CD4-positive, alpha-beta T cell (primary cell): Measurements from ENCODE around the gene ITPKB. TPM values are rescaled to one million over a fixed set of nuclear protein-coding genes. Genes with fewer than 3 reads are reported as not detected.

Experiments used
- ATAC-seq: fragments of 200-7000 bp; cut with Tn5 transposase; one replicate; pipeline ENCODE4 v1.10.0; 2022; ENCODE audit warnings: mild to moderate bottlenecking; ENCODE audit not compliant: poor library complexity
- CTCF ChIA-PET: fragments of 350-600 bp; sonication (Branson Sonifier 250); formaldehyde crosslinking; loops from one replicate; lab custom pipeline; 2021; ENCODE audit warnings: antibody characterized with exemption, inconsistent platforms; lab: Charles Lee
- POLR2A ChIA-PET: fragments of 350-600 bp; sonication (Branson Sonifier 250); formaldehyde crosslinking; loops from one replicate; lab custom pipeline; 2021; ENCODE audit warnings: antibody characterized with exemption, inconsistent platforms; lab: Charles Lee
- DNase-seq, 14 experiments: peaks; one replicate each; pipeline ENCODE4 v3.0.0-alpha.2; 2013 to 2020; ENCODE audit warnings: mixed read lengths in 2 of 14
- H3K27ac ChIP-seq, 2 donors: one replicate each; pipeline versions ENCODE4 v1.5.1 to v1.7.0; 2013; ENCODE audit warnings: low read length in 2 of 2, low read depth in 1 of 2, mild to moderate bottlenecking in 1 of 2
- H3K27me3 ChIP-seq, 2 experiments: 1 replicate in 1 of 2; 2 replicates in 1 of 2; pipeline versions ENCODE4 v1.6.1 to v1.7.0; 2013; ENCODE audit warnings: low read length in 2 of 2, control low read depth in 1 of 2, mild to moderate bottlenecking in 1 of 2, moderate library complexity in 1 of 2; ENCODE audit not compliant: insufficient read depth in 2 of 2, control insufficient read depth in 1 of 2
- H3K36me3 ChIP-seq: one replicate; pipeline ENCODE4 v1.6.1; 2013; ENCODE audit warnings: low read length, control low read depth; ENCODE audit not compliant: insufficient read depth
- H3K4me1 ChIP-seq: one replicate; pipeline ENCODE4 v1.6.1; 2013; ENCODE audit warnings: low read length, control low read depth; ENCODE audit not compliant: insufficient read depth
- H3K4me3 ChIP-seq: one replicate; pipeline ENCODE4 v1.5.1; 2013; ENCODE audit warnings: mild to moderate bottlenecking, low read length, moderate library complexity
- H3K9me3 ChIP-seq, 2 experiments: 1 replicate in 1 of 2; 2 replicates in 1 of 2; pipeline versions ENCODE4 v1.6.1 to v1.7.0; 2013; ENCODE audit warnings: low read length in 2 of 2, mild to moderate bottlenecking in 2 of 2, control low read depth in 1 of 2, moderate library complexity in 1 of 2; ENCODE audit not compliant: control insufficient read depth in 1 of 2, insufficient read depth in 1 of 2
- H3K27ac Mint-ChIP-seq: one replicate; pipeline ENCODE4 v1.8.0; 2020; ENCODE audit warnings: mixed read lengths
- H3K27me3 Mint-ChIP-seq: one replicate; pipeline ENCODE4 v1.8.0; 2021; ENCODE audit warnings: mixed read lengths
- H3K36me3 Mint-ChIP-seq: one replicate; pipeline ENCODE4 v1.8.0; 2021; ENCODE audit warnings: low read depth, mixed read lengths
- H3K4me1 Mint-ChIP-seq: one replicate; pipeline ENCODE4 v1.8.0; 2021; ENCODE audit warnings: low read depth, mixed read lengths
- H3K4me3 Mint-ChIP-seq: one replicate; pipeline ENCODE4 v1.8.0; 2020; ENCODE audit warnings: mild to moderate bottlenecking, mixed read lengths
- H3K9me3 Mint-ChIP-seq: one replicate; pipeline ENCODE4 v1.8.0; 2020; ENCODE audit warnings: mixed read lengths
- intact Hi-C, 2 experiments: fragments of 100-400 bp; cut with DNase I in 1 of 2; cut with micrococcal nuclease in 1 of 2; formaldehyde crosslinking; loops; one replicate each; pipeline versions ENCODE4 v1.15.1 to v1.9.0; 2023 to 2025; cut with DNase I, micrococcal nuclease
- total RNA-seq, 174 experiments: library from RNA in 2 of 174; stranded (reverse) in 2 of 174; gene quantifications; one replicate each; pipeline ENCODE4 v1.2.3 and lab custom pipeline; 2021 to 2026
- TF ChIP-seq, protein P1 (sequence below): fragments of 200-600 bp; IDR thresholded peaks from one replicate; pipeline ENCODE4 v1.8.0; 2022; ENCODE audit warnings: antibody characterized with exemption, mild to moderate bottlenecking

The ITPKB gene
- total RNA-seq, 2 experiments from 2014 or later, result 565 to 583 TPM

DNA sequence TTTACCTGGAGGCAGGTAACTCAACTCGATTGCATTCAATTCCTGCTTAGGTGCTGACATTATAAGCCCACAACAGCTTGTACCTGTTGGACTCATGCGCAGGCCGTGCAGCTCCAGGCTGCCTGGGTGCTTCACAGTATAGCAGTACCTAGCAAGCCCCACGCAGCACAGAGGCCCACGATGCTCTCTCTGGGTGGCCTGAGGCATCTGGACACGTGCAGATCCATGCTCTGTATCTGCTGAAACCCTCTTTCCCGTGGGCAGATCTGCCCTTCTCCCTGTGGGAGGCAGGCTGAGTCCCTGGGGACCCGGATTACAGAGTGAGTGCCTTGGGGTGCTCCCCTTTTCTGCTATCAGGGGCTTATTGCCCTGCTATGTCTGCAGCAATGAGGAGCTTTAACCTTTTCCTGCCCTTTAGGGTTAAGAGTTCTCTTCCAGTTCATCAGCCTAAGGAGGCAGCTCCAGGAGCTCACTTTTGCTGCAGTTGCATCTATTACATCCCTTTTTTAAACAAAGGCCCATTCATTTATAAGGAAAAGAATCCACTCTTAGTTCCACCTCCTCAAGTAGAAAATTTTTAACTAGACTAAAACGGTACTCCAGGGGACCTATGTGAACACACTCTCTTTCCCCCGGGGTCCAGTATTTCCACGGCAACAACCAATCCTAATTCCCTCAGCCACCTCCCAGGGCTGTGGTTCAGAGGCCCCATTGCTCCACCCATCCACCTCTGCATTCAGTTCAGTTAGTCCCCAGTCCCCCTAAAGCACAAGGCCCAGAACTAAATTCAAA, 19.3 kb downstream of the ITPKB start:
- DNase-seq (no peak), ATAC-seq (no peak)
- no peaks in the 10 kb centered on the region for H3K9me3 Mint-ChIP-seq
- Histone ChIP-seq H3K4me3 (no peak overlapping the region), H3K9me3 (no peaks in the 10 kb centered on the region), H3K27me3 (no peaks in the 10 kb centered on the region), H3K4me1 (peaks cover 88% of the 10 kb centered on the region), H3K27ac (peak overlapping the region; percentile 4 to 35), H3K36me3 (peaks cover 51% of the 10 kb centered on the region)
- no peaks in the 10 kb centered on the region for H3K27me3 Mint-ChIP-seq
- ChIA-PET CTCF (interaction anchor here (1.1 kb wide), 1 partner anchor 94 kb away, joined by 3 read pairs; no protein-coding TSS in a partner anchor), POLR2A (interaction anchor here (0.6 to 1.4 kb wide), 3 partner anchors 13 to 77 kb away, joined by 3 to 4 read pairs (median 3); partner anchors contain the start of gene ITPKB)
- peak overlapping the region; percentile 75 for H3K4me3 Mint-ChIP-seq
- peaks cover 96% of the 10 kb centered on the region for H3K4me1 Mint-ChIP-seq
- H3K36me3 Mint-ChIP-seq, result peaks cover 88% of the 10 kb centered on the region
- peak overlapping the region; percentile 95 for H3K27ac Mint-ChIP-seq
- intact Hi-C loops, result loop anchor here in 1 of 2 experiments (1.0 kb wide), 1 partner anchor 11 kb away; no protein-coding TSS in a partner anchor
- TF ChIP-seq, protein P1, sequence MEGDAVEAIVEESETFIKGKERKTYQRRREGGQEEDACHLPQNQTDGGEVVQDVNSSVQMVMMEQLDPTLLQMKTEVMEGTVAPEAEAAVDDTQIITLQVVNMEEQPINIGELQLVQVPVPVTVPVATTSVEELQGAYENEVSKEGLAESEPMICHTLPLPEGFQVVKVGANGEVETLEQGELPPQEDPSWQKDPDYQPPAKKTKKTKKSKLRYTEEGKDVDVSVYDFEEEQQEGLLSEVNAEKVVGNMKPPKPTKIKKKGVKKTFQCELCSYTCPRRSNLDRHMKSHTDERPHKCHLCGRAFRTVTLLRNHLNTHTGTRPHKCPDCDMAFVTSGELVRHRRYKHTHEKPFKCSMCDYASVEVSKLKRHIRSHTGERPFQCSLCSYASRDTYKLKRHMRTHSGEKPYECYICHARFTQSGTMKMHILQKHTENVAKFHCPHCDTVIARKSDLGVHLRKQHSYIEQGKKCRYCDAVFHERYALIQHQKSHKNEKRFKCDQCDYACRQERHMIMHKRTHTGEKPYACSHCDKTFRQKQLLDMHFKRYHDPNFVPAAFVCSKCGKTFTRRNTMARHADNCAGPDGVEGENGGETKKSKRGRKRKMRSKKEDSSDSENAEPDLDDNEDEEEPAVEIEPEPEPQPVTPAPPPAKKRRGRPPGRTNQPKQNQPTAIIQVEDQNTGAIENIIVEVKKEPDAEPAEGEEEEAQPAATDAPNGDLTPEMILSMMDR, result no peak

DNA sequence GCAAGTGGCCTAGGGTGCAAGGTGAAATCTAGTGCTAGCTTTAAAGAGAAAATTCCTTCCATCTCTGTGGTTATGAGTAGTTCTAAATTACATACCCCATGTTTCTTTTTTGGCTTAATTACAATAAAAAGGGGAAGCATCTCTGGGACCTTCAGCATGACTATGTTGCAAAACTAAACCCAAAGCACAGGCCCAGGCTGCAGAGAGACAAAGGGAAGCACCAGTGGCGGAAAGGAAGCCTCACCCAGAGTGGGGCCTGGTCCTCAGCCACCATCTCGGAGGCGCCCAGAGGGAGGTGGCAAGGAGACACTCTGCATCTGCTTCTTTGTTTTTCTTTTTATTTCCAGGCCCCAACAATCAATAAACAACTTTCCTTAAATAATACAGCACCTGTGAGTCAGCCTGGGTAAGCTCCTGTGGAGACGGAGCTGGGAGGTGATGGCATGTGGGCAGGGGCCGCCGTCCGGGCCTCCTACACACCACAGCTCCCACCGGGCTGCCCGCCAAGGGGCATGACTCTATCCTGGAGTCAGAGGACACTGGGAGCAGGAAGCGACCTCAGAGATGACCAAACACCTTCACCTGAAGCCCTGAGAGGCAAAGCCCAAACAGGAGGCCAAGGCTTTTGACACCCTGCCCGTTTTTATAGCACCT, 21.7 kb downstream of the ITPKB start:
- H3K4me3 ChIP-seq, result no peak overlapping the region
- ATAC-seq, result no peak
- peaks cover 46% of the 10 kb centered on the region for H3K36me3 ChIP-seq
- TF ChIP-seq, protein P1, result no peak
- peaks cover 88% of the 10 kb centered on the region for H3K4me1 ChIP-seq
- Mint-ChIP-seq H3K4me3 (peak overlapping the region; percentile 69), H3K27ac (peak overlapping the region; percentile 95), H3K36me3 (peaks cover 88% of the 10 kb centered on the region), H3K9me3 (no peaks in the 10 kb centered on the region), H3K27me3 (no peaks in the 10 kb centered on the region), H3K4me1 (peaks cover 96% of the 10 kb centered on the region)
- POLR2A ChIA-PET, result interaction anchor here (0.7 to 1.3 kb wide), 3 partner anchors 11 to 24 kb away, joined by 3 read pairs; no protein-coding TSS in a partner anchor
- intact Hi-C loops, result no loop called here
- H3K27me3 ChIP-seq, result no peaks in the 10 kb centered on the region
- CTCF ChIA-PET, result no interaction called here
- DNase-seq, result peak in 5 of 14 experiments; percentile 37 to 61 (median 46)
- H3K9me3 ChIP-seq, result peaks cover 0 to 5% of the 10 kb centered on the region in 2 experiments
- peak overlapping the region; percentile 26 to 57 for H3K27ac ChIP-seq

DNA sequence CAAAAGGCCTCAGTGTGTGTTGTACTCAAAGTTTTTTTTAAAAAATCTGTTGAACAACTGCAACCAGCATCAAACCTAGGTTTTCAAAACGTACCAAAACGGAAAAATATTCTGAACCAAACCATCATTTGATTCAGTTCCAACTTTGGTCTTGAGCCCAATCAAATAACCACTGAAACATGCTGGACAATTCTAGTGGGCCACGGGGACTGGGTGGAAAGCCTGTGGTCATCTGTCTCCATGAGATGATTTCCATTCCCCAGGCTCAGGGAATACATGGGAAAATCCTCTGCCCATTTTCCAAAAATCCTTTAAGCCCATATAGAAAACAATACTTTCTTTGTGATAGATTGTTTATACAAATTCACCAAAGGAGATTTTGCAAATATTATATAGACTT, 22.5 kb downstream of the ITPKB start:
- Mint-ChIP-seq H3K27ac (peak overlapping the region; percentile 95), H3K9me3 (no peaks in the 10 kb centered on the region), H3K36me3 (peaks cover 87% of the 10 kb centered on the region), H3K4me3 (peak overlapping the region; percentile 69), H3K4me1 (peaks cover 96% of the 10 kb centered on the region), H3K27me3 (peaks cover 4% of the 10 kb centered on the region)
- TF ChIP-seq, protein P1, result no peak
- peak overlapping the region in 1 of 2 donors; percentile 57 for H3K27ac ChIP-seq
- DNase-seq (no peak), ATAC-seq (no peak)
- H3K9me3 ChIP-seq, result peaks cover 0 to 5% of the 10 kb centered on the region in 2 experiments
- intact Hi-C loops, result no loop called here
- H3K27me3 ChIP-seq, result no peaks in the 10 kb centered on the region
- H3K4me1 ChIP-seq, result peaks cover 88% of the 10 kb centered on the region
- no peak overlapping the region for H3K4me3 ChIP-seq
- CTCF ChIA-PET, result no interaction called here
- POLR2A ChIA-PET, result interaction anchor here (1.3 to 1.9 kb wide), 3 partner anchors 10 to 63 kb away, joined by 3 to 5 read pairs (median 5); no protein-coding TSS in a partner anchor
- H3K36me3 ChIP-seq, result peaks cover 38% of the 10 kb centered on the region
